Stimulated activated naive CD8-positive, alpha-beta T cell treated with anti-CD3 and anti-CD28 coated beads, Interleukin-15, amount 100 ng/mL, for 72 hours (primary cell): ENCODE measurements around the gene EPB41L4A.
"Not testable (repeated sequence)": the region's sequence is repeated elsewhere in the genome, so short reads cannot be mapped to it uniquely, and the experiment has no call there.

ENCODE experiments used
- ATAC-seq: fragments of 150-1000 bp; cut with Tn5 transposase; 2 replicates; pipeline ENCODE4 v1.10.0; 2021; ENCODE audit warnings: mild to moderate bottlenecking, moderate library complexity
- DNase-seq, 2 donors: peaks; one replicate each; pipeline ENCODE4 v3.0.0; 2021 to 2022
- H3K27ac Mint-ChIP-seq, 2 donors: one replicate each; pipeline ENCODE4 v1.8.0; 2022; ENCODE audit warnings: mild to moderate bottlenecking in 2 of 2, mixed read lengths in 2 of 2, moderate library complexity in 2 of 2
- H3K27me3 Mint-ChIP-seq: one replicate; pipeline ENCODE4 v1.8.0; 2022; ENCODE audit warnings: mixed read lengths
- H3K4me1 Mint-ChIP-seq: one replicate; pipeline ENCODE4 v1.8.0; 2022; ENCODE audit warnings: mild to moderate bottlenecking, mixed read lengths
- H3K4me3 Mint-ChIP-seq, 2 donors: one replicate each; pipeline ENCODE4 v1.8.0; 2022; ENCODE audit warnings: mild to moderate bottlenecking in 2 of 2, mixed read lengths in 2 of 2, moderate library complexity in 1 of 2
- H3K9me3 Mint-ChIP-seq, 2 donors: one replicate each; pipeline ENCODE4 v1.8.0; 2022; ENCODE audit warnings: mixed read lengths in 2 of 2

The EPB41L4A gene

DNA sequence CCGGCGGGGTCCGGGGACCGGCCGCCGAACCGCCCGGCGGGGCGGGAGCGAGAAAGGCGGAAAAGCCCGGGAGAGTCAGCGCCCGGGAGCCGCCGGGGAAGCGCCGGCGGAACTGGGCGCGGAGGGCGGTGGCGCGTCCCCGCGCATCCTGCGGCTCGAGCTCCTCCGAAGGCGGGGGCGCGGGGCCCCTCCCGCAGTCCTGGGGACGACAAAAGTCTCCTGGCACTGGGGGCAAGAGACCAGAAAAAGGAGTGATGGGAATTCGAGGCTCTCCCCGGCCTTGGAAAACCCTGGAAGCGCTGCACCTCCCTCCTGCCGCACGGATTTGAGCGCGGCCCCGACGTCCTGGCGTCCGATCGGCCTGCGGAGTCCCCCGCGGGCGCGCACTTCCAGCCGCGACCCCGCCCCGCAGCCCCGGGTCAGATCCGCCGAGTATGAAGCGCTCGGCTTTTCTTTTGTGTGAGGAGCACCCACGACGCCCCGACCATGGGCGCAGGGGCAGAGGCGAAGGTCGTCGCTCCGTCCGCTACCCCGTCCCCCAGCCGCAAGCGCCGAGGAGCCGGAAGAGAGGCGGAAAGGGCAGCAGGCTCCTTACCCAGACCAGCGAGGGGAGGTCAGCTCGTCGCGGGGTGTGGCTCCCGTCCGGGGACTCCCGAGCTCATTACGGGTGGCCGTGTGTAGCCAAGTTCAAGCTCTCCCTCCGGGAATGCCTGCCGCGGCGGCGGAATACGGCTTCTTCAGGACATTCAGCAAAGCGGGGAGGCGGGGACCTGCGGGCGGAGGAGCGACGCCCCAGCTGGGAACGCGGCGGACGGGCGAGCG is at the start of gene EPB41L4A:
Gene EPB41L4A, minus strand, starts transcription at position 114 of the 822 bp plus-strand sequence. CDS start 238 bp downstream, outside the sequence.
- Mint-ChIP-seq H3K27me3 (peaks cover 58% of the 10 kb centered on the region), H3K4me3 (peak within 1 kb of the TSS; percentile 78 to 83), H3K4me1 (peaks cover 16% of the 10 kb centered on the region), H3K9me3 (no peaks in the 10 kb centered on the region), H3K27ac (no peak within 1 kb of the TSS)
- ATAC-seq (peak; percentile 24), DNase-seq (peak; percentile 11 to 17)

- Mint-ChIP-seq H3K27me3 (peaks cover 13% of the 10 kb centered on the region), H3K9me3 (peaks cover 0 to 4% of the 10 kb centered on the region in 2 donors), H3K4me3 (no peak overlapping the region), H3K27ac (no peak overlapping the region), H3K4me1 (no peaks in the 10 kb centered on the region)
- ATAC-seq (no peak), DNase-seq (no peak)
These were observed 48.4 kb upstream of the EPB41L4A start for GRCh38 chr5:112467485-112467884.

DNA sequence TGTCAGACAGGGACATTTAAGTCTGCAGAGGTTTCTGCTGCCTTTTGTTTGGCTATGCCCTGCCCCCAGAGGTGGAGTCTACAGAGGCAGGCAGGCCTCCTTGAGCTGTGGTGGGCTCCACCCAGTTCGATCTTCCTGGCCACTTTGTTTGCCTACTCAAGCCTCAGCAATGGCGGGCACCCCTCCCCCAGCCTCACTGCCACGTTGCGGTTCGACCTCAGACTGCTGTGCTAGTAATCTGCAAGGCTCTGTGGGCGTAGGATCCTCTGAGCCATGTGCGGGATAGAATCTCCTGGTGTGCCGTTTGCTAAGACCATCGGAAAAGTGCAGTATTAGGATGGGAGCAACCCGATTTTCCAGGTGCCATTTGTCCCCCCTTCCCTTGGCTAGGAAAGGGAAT is 47.2 kb upstream of the EPB41L4A start:
- ATAC-seq, H3K9me3 Mint-ChIP-seq, H3K4me3 Mint-ChIP-seq, H3K4me1 Mint-ChIP-seq, DNase-seq, H3K27me3 Mint-ChIP-seq, H3K27ac Mint-ChIP-seq: not testable (repeated sequence)

- H3K4me1 Mint-ChIP-seq, H3K9me3 Mint-ChIP-seq, H3K27ac Mint-ChIP-seq, H3K27me3 Mint-ChIP-seq, DNase-seq, ATAC-seq, H3K4me3 Mint-ChIP-seq: not testable (repeated sequence)
These were observed 28.2 kb upstream of the EPB41L4A start for GRCh38 chr5:112447187-112447760.

DNA sequence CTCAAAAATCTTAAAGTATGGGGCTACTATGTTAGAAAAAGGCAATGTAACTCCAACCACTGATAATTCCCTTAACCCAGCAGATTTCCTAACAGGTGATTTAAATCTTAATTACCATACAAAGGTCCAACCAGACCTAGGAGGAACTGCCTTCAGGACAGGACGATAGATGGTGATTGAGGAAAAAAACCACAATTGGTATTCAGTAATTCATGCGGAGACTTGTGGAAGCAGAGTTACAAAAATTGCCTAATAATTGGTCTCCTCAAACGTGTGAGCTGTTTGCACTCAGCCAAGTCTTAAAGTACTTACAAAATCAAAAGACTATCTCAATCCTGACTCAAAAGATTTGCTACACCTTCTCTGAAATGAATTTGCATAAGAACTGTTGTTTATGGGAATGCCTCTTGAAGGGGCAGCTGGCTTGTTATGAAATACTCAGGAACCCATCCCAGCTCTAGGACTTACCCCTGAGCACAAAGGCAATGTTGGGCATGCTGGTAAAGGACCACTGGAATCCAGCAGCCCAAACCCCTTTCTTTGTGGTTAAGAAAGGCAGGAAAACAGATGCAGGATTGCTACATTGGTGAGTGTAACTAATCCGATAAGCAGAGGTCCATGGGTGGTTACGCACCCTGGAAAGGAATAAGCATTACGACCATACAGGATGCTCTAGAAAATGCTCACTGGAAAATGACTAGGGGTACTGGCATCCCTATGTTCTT is 26.7 kb upstream of the EPB41L4A start:
- Mint-ChIP-seq H3K4me1 (no peaks in the 10 kb centered on the region), H3K4me3 (no peak overlapping the region), H3K9me3 (peaks cover 0 to 6% of the 10 kb centered on the region in 2 donors), H3K27me3 (no peaks in the 10 kb centered on the region), H3K27ac (no peak overlapping the region)
- DNase-seq, result no peak
- no peak for ATAC-seq

DNA sequence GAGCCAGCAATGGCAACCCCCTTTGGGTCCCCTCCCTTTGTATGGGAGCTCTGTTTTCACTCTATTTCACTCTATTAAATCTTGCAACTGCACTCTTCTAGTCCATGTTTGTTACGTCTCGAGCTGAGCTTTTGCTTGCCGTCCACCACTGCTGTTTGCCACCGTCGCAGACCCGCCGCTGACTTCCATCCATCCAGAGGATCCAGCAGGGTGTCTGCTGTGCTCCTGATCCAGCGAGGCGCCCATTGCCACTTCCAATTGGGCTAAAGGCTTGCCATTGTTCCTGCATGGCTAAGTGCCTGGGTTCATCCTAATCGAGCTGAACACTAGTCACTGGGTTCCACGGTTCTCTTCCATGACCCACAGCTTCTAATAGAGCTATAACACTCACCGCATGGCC is 24.9 kb upstream of the EPB41L4A start:
- DNase-seq, H3K27me3 Mint-ChIP-seq, ATAC-seq, H3K4me1 Mint-ChIP-seq, H3K4me3 Mint-ChIP-seq: not testable (repeated sequence)
- Mint-ChIP-seq H3K27ac (peak overlapping the region in 1 of 2 donors; percentile 2), H3K9me3 (peaks cover 9 to 14% of the 10 kb centered on the region in 2 donors)

GRCh38 chr5:112440031-112440430 is 21.0 kb upstream of the EPB41L4A start:
- Mint-ChIP-seq H3K4me1 (no peaks in the 10 kb centered on the region), H3K9me3 (peaks cover 19 to 21% of the 10 kb centered on the region in 2 donors), H3K27ac (peak overlapping the region in 1 of 2 donors; percentile 83), H3K27me3 (peaks cover 10% of the 10 kb centered on the region), H3K4me3 (no peak overlapping the region)
- DNase-seq (no peak), ATAC-seq (no peak)

DNA sequence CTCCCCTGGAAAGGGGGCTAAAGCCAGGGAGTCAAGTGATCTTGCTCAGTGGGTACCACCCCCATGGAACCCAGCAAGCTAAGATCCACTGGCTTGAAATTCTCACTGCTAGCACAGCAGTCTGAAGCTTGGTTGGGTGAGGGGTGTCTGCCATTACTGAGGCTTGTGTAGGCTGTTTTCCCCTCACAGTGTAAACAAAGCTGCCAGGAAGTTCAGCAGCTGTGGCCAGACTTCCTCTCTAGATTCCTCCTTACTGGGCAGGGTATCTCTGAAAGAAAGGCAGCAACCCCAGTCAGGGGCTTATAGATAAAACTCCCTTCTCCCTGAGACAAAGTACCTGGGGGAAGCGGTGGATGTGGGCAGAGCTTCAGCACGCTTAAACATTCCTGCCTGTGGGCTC is 17.1 kb upstream of the EPB41L4A start:
- Mint-ChIP-seq H3K9me3 (peaks cover 21 to 24% of the 10 kb centered on the region in 2 donors), H3K4me3 (no peak overlapping the region), H3K27ac (no peak overlapping the region), H3K4me1 (no peaks in the 10 kb centered on the region), H3K27me3 (peaks cover 10% of the 10 kb centered on the region)
- no peak for DNase-seq
- no peak for ATAC-seq

GRCh38 chr5:112434641-112435040 is 15.6 kb upstream of the EPB41L4A start:
- Mint-ChIP-seq H3K4me3 (no peak overlapping the region), H3K27ac (no peak overlapping the region), H3K9me3 (peaks cover 15 to 18% of the 10 kb centered on the region in 2 donors), H3K4me1 (no peaks in the 10 kb centered on the region), H3K27me3 (peaks cover 10% of the 10 kb centered on the region)
- no peak for DNase-seq
- no peak for ATAC-seq

DNA sequence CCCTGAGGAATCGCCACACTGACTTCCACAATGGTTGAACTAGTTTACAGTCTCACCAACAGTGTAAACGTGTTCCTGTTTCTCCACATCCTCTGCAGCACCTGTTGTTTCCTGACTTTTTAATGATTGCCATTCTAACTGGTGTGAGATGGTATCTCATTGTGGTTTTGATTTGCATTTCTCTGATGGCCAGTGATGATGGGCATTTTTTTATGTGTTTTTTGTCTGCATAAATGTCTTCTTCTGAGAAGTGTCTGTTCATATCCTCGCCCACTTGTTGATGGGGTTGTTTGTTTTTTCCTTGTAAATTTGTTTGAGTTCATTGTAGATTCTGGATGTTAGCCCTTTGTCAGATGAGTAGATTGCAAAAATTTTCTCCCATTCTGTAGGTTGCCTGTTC is 7.1 kb upstream of the EPB41L4A start:
- H3K4me3 Mint-ChIP-seq, ATAC-seq, H3K4me1 Mint-ChIP-seq, DNase-seq, H3K27ac Mint-ChIP-seq, H3K9me3 Mint-ChIP-seq: not testable (repeated sequence)
- H3K27me3 Mint-ChIP-seq, result peaks cover 15% of the 10 kb centered on the region

GRCh38 chr5:112419986-112420864 is 1.1 kb upstream of the EPB41L4A start:
- H3K4me1 Mint-ChIP-seq, result peaks cover 16% of the 10 kb centered on the region
- peak overlapping the region; percentile 54 to 83 for H3K4me3 Mint-ChIP-seq
- ATAC-seq (peak; percentile 80), DNase-seq (peak; percentile 55 to 56)
- peaks cover 57% of the 10 kb centered on the region for H3K27me3 Mint-ChIP-seq
- no peaks in the 10 kb centered on the region for H3K9me3 Mint-ChIP-seq
- no peak overlapping the region for H3K27ac Mint-ChIP-seq

- Mint-ChIP-seq H3K27ac (no peak overlapping the region), H3K4me1 (peaks cover 16% of the 10 kb centered on the region), H3K9me3 (no peaks in the 10 kb centered on the region), H3K27me3 (peaks cover 64% of the 10 kb centered on the region), H3K4me3 (peak overlapping the region; percentile 68 to 83)
- DNase-seq, result peak in 1 of 2 donors; percentile 11
- peak; percentile 10 for ATAC-seq
These were observed 366 bp downstream of the EPB41L4A start for GRCh38 chr5:112418659-112419163.

- Mint-ChIP-seq H3K4me3 (peak overlapping the region; percentile 68 to 83), H3K27ac (no peak overlapping the region), H3K9me3 (no peaks in the 10 kb centered on the region), H3K4me1 (peaks cover 16% of the 10 kb centered on the region), H3K27me3 (peaks cover 71% of the 10 kb centered on the region)
- ATAC-seq (peak; percentile 68), DNase-seq (peak; percentile 26 to 53)
These were observed 982 bp downstream of the EPB41L4A start for GRCh38 chr5:112417931-112418658.

GRCh38 chr5:112415552-112415951 is 3.5 kb downstream of the EPB41L4A start:
- peaks cover 16% of the 10 kb centered on the region for H3K4me1 Mint-ChIP-seq

More at GRCh38 chr5:112415552-112415951, 3.5 kb downstream of the EPB41L4A start:
- Mint-ChIP-seq H3K27me3 (peaks cover 73% of the 10 kb centered on the region), H3K4me3 (no peak overlapping the region), H3K27ac (no peak overlapping the region), H3K9me3 (no peaks in the 10 kb centered on the region)
- ATAC-seq (no peak), DNase-seq (no peak)
